GM12801 (cell line): ENCODE data around the gene IGLON5.

ENCODE experiments used
- TF ChIP-seq, protein P1 (sequence below): IDR thresholded peaks from one replicate; pipeline ENCODE4 v1.5.1; 2011; ENCODE audit warnings: control low read depth; ENCODE audit not compliant: insufficient read length; ENCODE audit errors: extremely low read depth

IGLON5 gene

DNA sequence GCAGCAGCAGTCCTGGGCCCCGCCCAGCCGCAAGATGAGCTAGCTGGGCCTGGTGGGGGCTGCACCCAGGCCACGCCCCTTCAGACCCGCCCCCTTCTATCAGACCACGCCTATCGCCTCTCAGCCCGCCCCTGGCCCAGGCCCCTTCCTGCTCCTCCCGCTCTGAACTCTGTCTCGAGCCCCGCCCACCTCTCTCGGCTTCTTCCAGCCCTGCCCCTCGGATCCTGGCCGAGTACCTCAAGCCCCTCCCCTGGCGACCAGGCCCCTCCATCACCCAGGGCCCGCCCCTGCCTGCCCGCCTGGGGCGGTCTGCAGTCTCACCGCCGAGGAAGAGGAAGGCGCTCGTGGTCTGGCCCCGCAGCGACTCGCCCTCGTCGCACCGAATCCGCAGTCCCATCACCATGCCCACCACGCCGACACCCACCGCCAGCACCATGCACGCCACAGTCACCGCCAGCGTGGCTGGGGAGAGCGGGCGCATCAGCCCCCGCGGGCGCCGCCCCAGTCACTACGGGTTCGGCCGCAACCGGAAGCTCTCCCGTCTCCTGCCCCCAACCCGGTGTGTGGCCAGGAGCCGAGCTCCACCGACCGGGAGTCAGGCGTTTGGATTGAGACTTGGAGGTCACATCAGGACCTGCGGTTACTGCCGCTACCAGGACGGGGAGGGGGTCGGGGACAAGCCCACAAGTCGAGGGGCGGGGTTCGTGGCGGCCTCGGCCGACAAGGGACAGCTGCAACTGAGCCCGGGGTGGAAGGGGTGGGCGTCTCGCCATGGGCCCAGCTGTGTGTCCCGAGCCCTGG, 56.3 kb downstream of the IGLON5 start:
- TF ChIP-seq, protein P1, sequence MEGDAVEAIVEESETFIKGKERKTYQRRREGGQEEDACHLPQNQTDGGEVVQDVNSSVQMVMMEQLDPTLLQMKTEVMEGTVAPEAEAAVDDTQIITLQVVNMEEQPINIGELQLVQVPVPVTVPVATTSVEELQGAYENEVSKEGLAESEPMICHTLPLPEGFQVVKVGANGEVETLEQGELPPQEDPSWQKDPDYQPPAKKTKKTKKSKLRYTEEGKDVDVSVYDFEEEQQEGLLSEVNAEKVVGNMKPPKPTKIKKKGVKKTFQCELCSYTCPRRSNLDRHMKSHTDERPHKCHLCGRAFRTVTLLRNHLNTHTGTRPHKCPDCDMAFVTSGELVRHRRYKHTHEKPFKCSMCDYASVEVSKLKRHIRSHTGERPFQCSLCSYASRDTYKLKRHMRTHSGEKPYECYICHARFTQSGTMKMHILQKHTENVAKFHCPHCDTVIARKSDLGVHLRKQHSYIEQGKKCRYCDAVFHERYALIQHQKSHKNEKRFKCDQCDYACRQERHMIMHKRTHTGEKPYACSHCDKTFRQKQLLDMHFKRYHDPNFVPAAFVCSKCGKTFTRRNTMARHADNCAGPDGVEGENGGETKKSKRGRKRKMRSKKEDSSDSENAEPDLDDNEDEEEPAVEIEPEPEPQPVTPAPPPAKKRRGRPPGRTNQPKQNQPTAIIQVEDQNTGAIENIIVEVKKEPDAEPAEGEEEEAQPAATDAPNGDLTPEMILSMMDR = no peak

GRCh38 chr19:51368366-51369282, 57.2 kb downstream of the IGLON5 start, which contains the start of gene CLDND2:
Gene CLDND2 (minus strand): TSS chr19:51369003. CDS start chr19:51368577, 426 bp downstream.
- TF ChIP-seq, protein P1 = no peak

- TF ChIP-seq, protein P1 = no peak
Measured at GRCh38 chr19:51370230-51370629, 58.8 kb downstream of the IGLON5 start.

GRCh38 chr19:51371186-51371690, 59.8 kb downstream of the IGLON5 start:
- TF ChIP-seq, protein P1 = no peak

DNA sequence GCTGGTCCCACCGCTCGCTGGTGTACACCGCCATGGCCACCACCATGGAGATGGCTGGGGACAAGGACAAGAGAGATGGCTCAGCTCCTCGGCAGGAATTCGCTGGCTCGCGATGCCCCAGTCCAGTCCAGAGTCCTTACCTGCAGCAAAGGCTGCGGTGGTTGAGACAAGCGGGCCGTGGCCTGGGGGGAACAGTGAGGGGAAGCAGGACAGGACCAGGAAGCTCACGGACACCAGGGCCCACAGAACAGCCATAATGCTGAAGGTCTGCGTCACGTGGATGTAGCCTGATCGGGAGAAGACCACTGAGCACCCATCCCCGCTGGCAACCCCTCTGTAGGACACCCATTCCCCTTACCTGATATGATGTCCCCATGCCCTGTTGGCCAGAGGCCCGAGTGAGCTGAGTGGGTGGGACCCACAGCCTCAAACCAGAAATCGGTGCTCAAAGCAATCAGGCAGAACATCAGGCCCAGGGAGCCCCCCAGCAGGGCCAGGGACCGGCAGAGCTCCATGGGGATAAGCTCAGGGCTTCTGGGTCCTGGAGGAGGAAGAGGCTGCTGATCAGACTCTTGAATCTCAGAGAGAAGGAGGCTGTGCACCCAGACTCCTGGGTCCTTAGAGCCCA, 60.7 kb downstream of the IGLON5 start:
- TF ChIP-seq, protein P1 = no peak

- TF ChIP-seq, protein P1 = no peak
Measured at GRCh38 chr19:51372649-51373504, 61.4 kb downstream of the IGLON5 start, which contains the start of gene NKG7. Gene NKG7 (minus strand): TSS chr19:51372654. CDS start chr19:51372535, 119 bp downstream.
